H9 (cell line): ENCODE data around the gene PLXNA4. TPM values are rescaled to one million over a fixed set of nuclear protein-coding genes. Genes with fewer than 3 reads are reported as not detected.

Experiments
- DNase-seq: peaks from one replicate; pipeline ENCODE4 v3.0.0-alpha.2; 2017
- H2AFZ ChIP-seq: one replicate; pipeline ENCODE4 v1.6.1; 2013; ENCODE audit warnings: mild to moderate bottlenecking, low read length, control low read depth, moderate library complexity
- H2AK5ac ChIP-seq: 2 replicates; pipeline ENCODE4 v1.6.1; 2013; ENCODE audit warnings: low read length, control low read depth, mixed read lengths; ENCODE audit not compliant: insufficient read length
- H2BK120ac ChIP-seq: one replicate; pipeline ENCODE4 v1.6.1; 2013; ENCODE audit warnings: low read depth, mild to moderate bottlenecking, low read length, control low read depth, inconsistent platforms; ENCODE audit not compliant: poor library complexity, severe bottlenecking
- H2BK12ac ChIP-seq: 2 replicates; pipeline ENCODE4 v1.6.1; 2013; ENCODE audit warnings: low read length, control low read depth, mixed read lengths, low read depth; ENCODE audit not compliant: insufficient read length
- H2BK15ac ChIP-seq: 2 replicates; pipeline ENCODE4 v1.6.1; 2013; ENCODE audit warnings: low read depth, low read length, control low read depth
- H2BK20ac ChIP-seq: one replicate; pipeline ENCODE4 v1.6.1; 2013; ENCODE audit warnings: low read depth, mild to moderate bottlenecking, low read length, control low read depth, inconsistent platforms; ENCODE audit not compliant: poor library complexity, severe bottlenecking
- H2BK5ac ChIP-seq: 2 replicates; pipeline ENCODE4 v1.6.1; 2013; ENCODE audit warnings: low read length, control low read depth, mixed read lengths; ENCODE audit not compliant: insufficient read length
- H3K14ac ChIP-seq: 2 replicates; pipeline ENCODE4 v1.6.1; 2013; ENCODE audit warnings: low read length, control low read depth; ENCODE audit not compliant: insufficient read depth
- H3K18ac ChIP-seq: 2 replicates; pipeline ENCODE4 v1.6.1; 2013; ENCODE audit warnings: low read depth, mild to moderate bottlenecking, mixed read lengths, low read length, control low read depth; ENCODE audit not compliant: insufficient read length
- H3K23ac ChIP-seq: 2 replicates; pipeline ENCODE4 v1.6.1; 2013; ENCODE audit warnings: low read length, control low read depth, mixed read lengths, low read depth; ENCODE audit not compliant: insufficient read length
- H3K23me2 ChIP-seq: 2 replicates; pipeline ENCODE4 v1.6.1; 2013; ENCODE audit warnings: low read depth, mild to moderate bottlenecking, mixed read lengths, low read length, control low read depth; ENCODE audit not compliant: insufficient read length, poor library complexity, severe bottlenecking
- H3K27ac ChIP-seq: 2 replicates; pipeline ENCODE4 v1.5.1; 2013; ENCODE audit warnings: low read length, control low read depth, mixed read lengths, low read depth; ENCODE audit not compliant: insufficient read length
- H3K27me3 ChIP-seq: 2 replicates; pipeline ENCODE4 v1.6.1; 2013; ENCODE audit warnings: low read length, control low read depth, inconsistent platforms; ENCODE audit not compliant: insufficient read depth
- H3K4ac ChIP-seq: 2 replicates; pipeline ENCODE4 v1.6.1; 2013; ENCODE audit warnings: low read depth, mild to moderate bottlenecking, control low read depth, inconsistent platforms, low read length, moderate library complexity
- H3K4me1 ChIP-seq: 2 replicates; pipeline ENCODE4 v1.6.1; 2013; ENCODE audit warnings: low read length, control low read depth, inconsistent platforms; ENCODE audit not compliant: insufficient read depth
- H3K4me2 ChIP-seq: 2 replicates; pipeline ENCODE4 v1.6.1; 2013; ENCODE audit warnings: low read length, control low read depth, mixed read lengths; ENCODE audit not compliant: insufficient read length, insufficient read depth
- H3K56ac ChIP-seq: 2 replicates; pipeline ENCODE4 v1.6.1; 2013; ENCODE audit warnings: low read depth, mild to moderate bottlenecking, mixed read lengths, low read length, control low read depth; ENCODE audit not compliant: insufficient read length
- H3K79me1 ChIP-seq: 2 replicates; pipeline ENCODE4 v1.6.1; 2013; ENCODE audit warnings: low read depth, mild to moderate bottlenecking, moderate library complexity, low read length, control low read depth, inconsistent platforms; ENCODE audit not compliant: insufficient read depth, poor library complexity, severe bottlenecking
- H3K79me2 ChIP-seq: 2 replicates; pipeline ENCODE4 v1.6.1; 2013; ENCODE audit warnings: low read length, control low read depth, inconsistent platforms; ENCODE audit not compliant: insufficient read depth
- H3K9ac ChIP-seq: 2 replicates; pipeline ENCODE4 v1.6.1; 2013; ENCODE audit warnings: low read length, control low read depth, mixed read lengths; ENCODE audit not compliant: insufficient read length; ENCODE audit errors: extremely low read depth
- H3K9me3 ChIP-seq: one replicate; pipeline ENCODE4 v1.6.1; 2013; ENCODE audit warnings: low read depth, low read length, inconsistent platforms; ENCODE audit not compliant: control insufficient read depth
- H3T11ph ChIP-seq: one replicate; pipeline ENCODE4 v1.6.1; 2013; ENCODE audit warnings: mild to moderate bottlenecking, low read length, control low read depth, inconsistent platforms
- H4K20me1 ChIP-seq: one replicate; pipeline ENCODE4 v1.6.1; 2013; ENCODE audit not compliant: control insufficient read depth, insufficient read length, insufficient read depth
- H4K5ac ChIP-seq: 2 replicates; pipeline ENCODE4 v1.6.1; 2013; ENCODE audit warnings: low read depth, mild to moderate bottlenecking, mixed read lengths, low read length, control low read depth; ENCODE audit not compliant: insufficient read length
- H4K8ac ChIP-seq: replicated peaks from 2 replicates; pipeline ENCODE4 v1.6.1; 2013; ENCODE audit warnings: low read length, control low read depth, mixed read lengths, low read depth; ENCODE audit not compliant: insufficient read length
- H4K91ac ChIP-seq: 2 replicates; pipeline ENCODE4 v1.6.1; 2013; ENCODE audit warnings: low read depth, mild to moderate bottlenecking, moderate library complexity, mixed read lengths, low read length, control low read depth; ENCODE audit not compliant: insufficient read length
- H3K27ac Mint-ChIP-seq, 3 experiments: 2 replicates in 2 of 3; 3 replicates in 1 of 3; pipeline ENCODE4 v1.8.0; 2020 to 2021; ENCODE audit warnings: mixed read lengths in 3 of 3, mild to moderate bottlenecking in 1 of 3, moderate library complexity in 1 of 3
- H3K27me3 Mint-ChIP-seq: 2 replicates; pipeline ENCODE4 v1.8.0; 2021; ENCODE audit warnings: low read depth, mild to moderate bottlenecking, moderate library complexity, mixed read lengths
- H3K36me3 Mint-ChIP-seq, 3 experiments: 2 replicates in 2 of 3; 3 replicates in 1 of 3; pipeline ENCODE4 v1.8.0; 2020 to 2021; ENCODE audit warnings: low read depth in 3 of 3, mixed read lengths in 3 of 3; ENCODE audit not compliant: insufficient read depth in 1 of 3
- H3K4me1 Mint-ChIP-seq, 2 experiments: 2 replicates each; pipeline ENCODE4 v1.8.0; 2020; ENCODE audit warnings: mixed read lengths in 2 of 2
- H3K4me3 Mint-ChIP-seq, 2 experiments: 2 replicates in 1 of 2; 3 replicates in 1 of 2; pipeline ENCODE4 v1.8.0; 2020 to 2021; ENCODE audit warnings: mild to moderate bottlenecking in 2 of 2, mixed read lengths in 2 of 2, moderate library complexity in 1 of 2
- H3K9me3 Mint-ChIP-seq, 2 experiments: 2 replicates in 1 of 2; 3 replicates in 1 of 2; pipeline ENCODE4 v1.8.0; 2020; ENCODE audit warnings: mild to moderate bottlenecking in 2 of 2, mixed read lengths in 2 of 2, moderate library complexity in 1 of 2
- CTCF ChIP-seq: fragments of 200-600 bp; sonication (generic); conservative IDR thresholded peaks from 3 replicates; pipeline ENCODE4 v1.8.0; 2021; ENCODE audit warnings: antibody characterized with exemption, mild to moderate bottlenecking
- WGBS: extraction: QIAGEN DNeasy Blood & Tissue Kit; methylation state at CpG from one replicate; pipeline ENCODE4 v1.1.7; 2013; ENCODE audit warnings: missing lambda C conversion rate, low lambda C conversion rate, mixed read lengths; ENCODE audit not compliant: insufficient read length; ENCODE audit errors: extremely low coverage; 5-methylcytosine and 5-hydroxymethylcytosine counted together
- total RNA-seq: library from RNA; stranded (reverse); gene quantifications from 2 replicates; pipeline ENCODE4 v1.2.1, GENCODE V29; 2021

The PLXNA4 gene
- total RNA-seq, 1 experiment from 2014 or later, result 0.35 TPM

- Histone ChIP-seq H2BK15ac (no peak overlapping the region), H2AK5ac (no peak overlapping the region), H3K27ac (no peak overlapping the region), H3K27me3 (no peaks in the 10 kb centered on the region), H3K79me1 (no peaks in the 10 kb centered on the region), H4K91ac (no peak overlapping the region), H3K23me2 (no peaks in the 10 kb centered on the region), H3K14ac (no peak overlapping the region), H3K4me2 (no peak overlapping the region), H2BK5ac (no peak overlapping the region), H2BK20ac (no peak overlapping the region), H3K4ac (no peak overlapping the region), H4K5ac (no peak overlapping the region), H3K4me1 (peaks cover 3% of the 10 kb centered on the region; the same call in 1 of the 2 replicates), H3K18ac (no peak overlapping the region), H3K23ac (no peak overlapping the region), H4K8ac (no peak overlapping the region), H2BK12ac (no peak overlapping the region), H4K20me1 (no peaks in the 10 kb centered on the region), H2BK120ac (no peak overlapping the region), H3K79me2 (no peaks in the 10 kb centered on the region), H3K9ac (no peak overlapping the region), H3K56ac (no peak overlapping the region), H3K9me3 (no peaks in the 10 kb centered on the region), H2AFZ (no peak overlapping the region), H3T11ph (no peak overlapping the region)
- Mint-ChIP-seq H3K27ac (no peak overlapping the region), H3K36me3 (no peaks in the 10 kb centered on the region), H3K4me1 (0 out of 4 replicates have a peak, but pooled peaks cover 2 to 3% of the 10 kb centered on the region in 2 experiments), H3K27me3 (peaks cover 4% of the 10 kb centered on the region), H3K9me3 (no peaks in the 10 kb centered on the region), H3K4me3 (no peak overlapping the region)
- DNase-seq, result no peak
- no CpG with 5 or more reads among the region's 4 CpGs for WGBS
- TF ChIP-seq CTCF, result no peak
Observed at GRCh38 chr7:132604121-132604520, 27.9 kb upstream of the PLXNA4 start.
